ENCODE results near the gene ENOX1.

ENOX1 gene

DNA sequence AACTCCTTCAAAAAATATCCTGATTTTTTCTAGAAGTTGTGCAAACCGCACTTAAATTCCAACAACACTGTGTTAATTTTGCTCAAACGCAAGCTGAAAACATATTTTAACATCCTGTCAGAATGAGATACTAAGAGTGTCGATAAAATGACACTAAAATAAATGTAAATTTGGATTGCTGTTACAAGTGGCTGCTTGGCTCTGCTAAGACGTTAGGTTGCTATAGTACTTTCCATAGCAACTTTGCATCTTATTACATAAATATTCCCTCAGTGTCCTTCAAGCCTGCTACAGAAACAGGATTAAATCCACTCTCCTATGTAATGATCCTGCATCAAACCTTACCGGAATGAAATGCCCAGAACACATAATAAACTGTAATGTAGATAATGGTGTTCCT is 471.2 kb downstream of the ENOX1 start:
- DNase-seq (ENCODE audit: low read depth), result no peak

- no peak for DNase-seq (ENCODE audit: low read depth)
These were observed 477.5 kb downstream of the ENOX1 start for GRCh38 chr13:43309311-43309710.

GRCh38 chr13:43307921-43308433 is 478.8 kb downstream of the ENOX1 start:
- DNase-seq (ENCODE audit: low read depth), result peak; percentile 83

DNA sequence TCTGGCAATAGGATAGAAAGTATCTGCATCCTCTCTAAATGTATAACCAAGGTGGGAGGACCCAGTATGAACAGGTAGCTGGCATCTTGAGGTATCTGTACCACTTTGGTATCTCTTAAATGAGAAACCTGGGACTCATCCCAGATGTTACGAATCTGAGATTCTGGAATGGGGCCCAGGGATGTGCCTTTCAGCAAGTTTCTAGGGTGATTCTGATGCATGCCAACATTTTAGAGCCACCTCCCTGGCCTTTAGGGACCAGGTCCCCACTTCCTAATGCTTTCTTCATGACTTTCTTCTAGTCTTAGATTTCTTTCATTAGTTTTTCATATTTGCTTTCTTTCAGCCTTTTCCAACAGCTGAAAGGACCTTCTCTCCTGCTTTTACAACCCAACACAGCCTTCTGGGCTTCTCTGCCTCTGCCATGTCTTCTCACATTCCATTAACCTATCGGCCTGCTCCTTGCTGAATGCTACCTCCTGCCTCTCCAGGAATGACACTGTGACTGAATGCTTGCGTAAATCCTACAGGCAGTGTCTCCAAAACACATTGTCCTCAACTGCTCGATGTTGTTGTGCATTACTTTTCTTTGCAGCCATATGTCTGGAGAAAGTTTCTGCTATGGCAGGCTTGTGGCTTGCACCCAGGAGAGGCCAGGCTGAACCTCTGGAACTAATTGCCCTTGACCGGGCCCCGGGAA is 479.4 kb downstream of the ENOX1 start:
- no peak for DNase-seq (ENCODE audit: low read depth)

DNA sequence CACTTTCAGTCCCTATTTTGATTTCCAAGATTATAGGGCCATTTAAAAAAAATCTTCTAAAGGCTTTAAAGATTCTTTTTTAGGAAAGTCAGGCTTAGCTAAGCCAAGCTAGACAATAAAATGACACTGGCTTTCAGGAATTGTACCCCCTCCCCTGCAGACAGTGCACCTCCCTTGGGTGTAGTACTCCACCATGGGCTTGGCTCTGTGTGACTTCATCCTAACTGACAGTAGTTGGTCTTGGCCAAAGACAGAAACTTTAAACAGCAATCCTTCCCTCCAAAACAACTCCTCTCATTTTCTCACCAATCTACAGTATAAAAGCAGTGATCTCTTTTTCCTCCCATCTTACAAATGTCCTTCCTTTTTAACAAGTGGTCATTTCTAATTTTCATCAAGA is 480.4 kb downstream of the ENOX1 start:
- DNase-seq (ENCODE audit: low read depth), result no peak

- DNase-seq (ENCODE audit: low read depth), result no peak
These were observed 481.4 kb downstream of the ENOX1 start for GRCh38 chr13:43305416-43305815.

DNA sequence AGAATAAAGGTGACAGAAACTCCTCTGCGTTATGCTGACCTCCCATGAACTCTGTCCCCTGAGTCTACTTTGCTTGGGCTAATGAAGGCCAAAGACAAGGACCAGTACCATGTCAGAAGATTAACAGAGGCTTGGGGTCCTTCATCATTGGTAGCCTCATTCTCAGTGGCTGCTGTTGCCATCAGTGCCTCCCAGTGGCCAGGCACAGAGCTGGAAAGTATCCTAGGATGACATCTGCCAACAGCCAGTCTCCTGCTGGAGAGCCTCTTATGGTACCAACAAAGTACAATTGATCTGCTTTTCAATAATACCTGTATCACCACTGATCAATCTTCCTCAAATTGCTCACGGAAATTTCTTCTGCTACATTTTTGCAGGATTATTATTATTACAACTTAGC is 481.8 kb downstream of the ENOX1 start:
- no peak for DNase-seq (ENCODE audit: low read depth)

GRCh38 chr13:43304449-43304848 is 482.3 kb downstream of the ENOX1 start:
- DNase-seq (ENCODE audit: low read depth), result no peak

GRCh38 chr13:43303033-43303729 is 483.6 kb downstream of the ENOX1 start:
- peak; percentile 82 for DNase-seq (ENCODE audit: low read depth)

DNA sequence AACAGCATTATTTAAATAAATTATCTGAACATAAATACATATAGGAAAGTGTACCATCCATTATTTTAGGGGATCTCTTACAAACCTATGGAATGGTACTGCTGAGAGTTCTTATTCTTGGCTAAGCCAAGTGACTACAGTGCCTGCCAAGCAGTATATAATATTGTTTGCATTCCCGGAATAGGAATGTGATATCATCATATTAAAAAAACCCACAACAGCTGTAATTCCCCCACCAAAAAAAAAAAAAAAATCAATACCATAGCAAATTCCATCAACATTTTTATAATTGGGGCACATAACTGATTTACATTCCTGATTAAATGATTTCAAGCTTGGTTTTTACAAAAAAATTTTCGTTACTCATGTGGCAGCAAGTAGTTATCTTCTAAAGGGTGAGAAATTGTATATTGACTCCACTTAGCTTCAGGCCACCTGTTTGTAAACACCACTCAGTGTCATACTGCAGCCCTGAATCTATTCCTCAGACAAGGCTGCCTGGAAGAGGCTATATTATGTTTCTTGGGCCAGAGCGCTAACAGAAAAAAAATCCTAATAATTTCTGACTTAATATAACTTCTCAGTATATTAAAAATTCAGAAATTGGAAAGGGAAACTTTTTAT is 485.3 kb downstream of the ENOX1 start:
- DNase-seq (ENCODE audit: low read depth), result peak; percentile 53

- peak; percentile 94 for DNase-seq (ENCODE audit: low read depth)
These were observed 485.9 kb downstream of the ENOX1 start for GRCh38 chr13:43300865-43301264.

DNA sequence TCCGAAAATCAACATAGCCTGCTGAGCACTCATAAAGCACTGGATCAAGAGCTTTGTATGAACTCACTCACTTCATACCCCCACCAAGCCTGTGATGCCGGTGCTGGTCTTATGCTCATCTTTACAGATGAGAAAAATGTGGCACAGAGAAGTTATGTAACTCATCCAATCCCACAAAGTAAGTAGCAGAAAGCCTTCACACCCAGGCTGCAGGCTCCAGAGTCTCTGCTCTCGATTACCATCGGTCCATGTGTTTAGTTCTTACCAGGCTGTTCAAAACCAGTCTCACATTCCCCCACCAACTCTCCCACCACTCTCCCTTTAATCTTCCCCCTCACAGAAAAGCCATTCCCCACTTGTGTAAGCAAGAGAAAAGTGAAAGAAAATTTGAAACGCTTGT is 487.4 kb downstream of the ENOX1 start:
- DNase-seq (ENCODE audit: low read depth), result no peak

GRCh38 chr13:43298816-43299215 is 488.0 kb downstream of the ENOX1 start:
- DNase-seq (ENCODE audit: low read depth), result no peak

- no peak for DNase-seq (ENCODE audit: low read depth)
These were observed 488.6 kb downstream of the ENOX1 start for GRCh38 chr13:43297967-43298678.

- no peak for DNase-seq (ENCODE audit: low read depth)
These were observed 490.8 kb downstream of the ENOX1 start for GRCh38 chr13:43295825-43296564.

GRCh38 chr13:43295321-43295720 is 491.5 kb downstream of the ENOX1 start:
- DNase-seq (ENCODE audit: low read depth), result no peak

- no peak for DNase-seq (ENCODE audit: low read depth)
These were observed 492.4 kb downstream of the ENOX1 start for GRCh38 chr13:43294412-43294811.

DNA sequence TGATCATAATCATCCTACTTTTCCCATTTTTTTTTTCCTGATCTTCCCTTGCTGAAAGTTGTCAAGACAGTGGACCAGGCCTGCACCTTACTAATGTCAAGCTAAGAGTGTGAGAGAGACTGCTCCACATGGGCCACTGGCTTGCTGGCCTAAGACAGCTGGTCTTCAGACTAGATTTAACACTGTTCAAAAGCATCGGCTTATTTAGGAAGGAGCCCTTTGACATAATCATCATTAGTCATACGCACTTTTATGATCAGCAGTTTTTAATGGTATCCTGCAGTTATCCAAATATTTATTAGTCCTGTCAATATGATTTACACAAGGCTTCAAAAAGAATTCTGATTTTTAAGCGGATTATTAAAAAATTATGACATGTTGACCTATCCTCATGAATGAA is 492.8 kb downstream of the ENOX1 start:
- DNase-seq (ENCODE audit: low read depth), result no peak

DNA sequence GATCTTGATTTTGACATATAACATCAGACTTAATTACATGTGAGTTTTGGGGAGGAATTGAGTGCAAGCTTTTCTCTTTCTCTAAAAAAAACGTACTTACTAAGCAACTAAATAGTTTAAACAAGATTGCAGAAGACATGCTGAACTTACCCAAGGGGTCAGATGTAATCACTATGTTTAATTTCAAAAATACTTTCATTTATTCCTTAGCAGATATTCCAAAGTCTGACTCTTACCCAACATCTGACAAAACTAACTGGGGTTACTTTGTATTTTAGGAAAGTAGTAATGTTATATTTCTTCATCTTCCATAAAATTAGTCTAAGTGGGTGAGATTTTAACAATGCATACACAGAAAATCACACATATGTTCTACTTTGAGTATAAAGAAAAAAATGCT is 493.2 kb downstream of the ENOX1 start:
- DNase-seq (ENCODE audit: low read depth), result no peak

GRCh38 chr13:43293008-43293407 is 493.8 kb downstream of the ENOX1 start:
- no peak for DNase-seq (ENCODE audit: low read depth)

GRCh38 chr13:43291287-43292060 is 495.3 kb downstream of the ENOX1 start:
- no peak for DNase-seq (ENCODE audit: low read depth)
